Amniotic epithelial cell (primary cell): Measurements from ENCODE around the gene CDKN2B-AS1.
"Not testable (repeated sequence)": the region's sequence is repeated elsewhere in the genome, so short reads cannot be mapped to it uniquely, and the experiment has no call there.

Source experiments
- DNase-seq: peaks from one replicate; pipeline ENCODE4 v3.0.0-alpha.2; 2010; ENCODE audit warnings: low read depth

Gene CDKN2B-AS1

GRCh38 chr9:21994556-21995005 is at the start of gene CDKN2B-AS1:
TSS of gene CDKN2B-AS1 (plus strand) at chr9:21994791.
- DNase-seq: peak; percentile 72

- no peak for DNase-seq
Observed at GRCh38 chr9:21945606-21946005, 49.0 kb upstream of the CDKN2B-AS1 start.

- no peak for DNase-seq
Observed at GRCh38 chr9:21958833-21959232, 35.8 kb upstream of the CDKN2B-AS1 start.

- not testable (repeated sequence) for DNase-seq
Observed at GRCh38 chr9:21959268-21959667, 35.3 kb upstream of the CDKN2B-AS1 start.

GRCh38 chr9:21961569-21961968 is 33.0 kb upstream of the CDKN2B-AS1 start:
- DNase-seq: no peak

- peak; percentile 56 for DNase-seq
Observed at GRCh38 chr9:21964925-21965385, 29.6 kb upstream of the CDKN2B-AS1 start.

- DNase-seq: peak; percentile 81
Observed at GRCh38 chr9:21965401-21965951, 29.1 kb upstream of the CDKN2B-AS1 start.

- DNase-seq: no peak
Observed at GRCh38 chr9:21966140-21966851, 28.3 kb upstream of the CDKN2B-AS1 start.

- no peak for DNase-seq
Observed at GRCh38 chr9:21967169-21967568, 27.4 kb upstream of the CDKN2B-AS1 start.

- DNase-seq: no peak
Observed at GRCh38 chr9:21967702-21968101, 26.9 kb upstream of the CDKN2B-AS1 start.

GRCh38 chr9:21968331-21969010 is 26.1 kb upstream of the CDKN2B-AS1 start:
- no peak for DNase-seq

GRCh38 chr9:21969011-21969940 is 25.3 kb upstream of the CDKN2B-AS1 start:
- no peak for DNase-seq

- DNase-seq: no peak
Observed at GRCh38 chr9:21969951-21970799, 24.4 kb upstream of the CDKN2B-AS1 start.

GRCh38 chr9:21970800-21971640 is 23.6 kb upstream of the CDKN2B-AS1 start:
- no peak for DNase-seq

GRCh38 chr9:21972361-21972760 is 22.2 kb upstream of the CDKN2B-AS1 start:
- DNase-seq: no peak

- no peak for DNase-seq
Observed at GRCh38 chr9:21974343-21974721, 20.3 kb upstream of the CDKN2B-AS1 start.

- peak; percentile 29 for DNase-seq
Observed at GRCh38 chr9:21974722-21975409, 19.7 kb upstream of the CDKN2B-AS1 start.

- no peak for DNase-seq
Observed at GRCh38 chr9:21976334-21976875, 18.2 kb upstream of the CDKN2B-AS1 start.

GRCh38 chr9:21982391-21982790 is 12.2 kb upstream of the CDKN2B-AS1 start:
- DNase-seq: no peak
